Jurkat, Clone E6-1 (cell line): ENCODE measurements around the gene LPAR3.
"Not testable (repeated sequence)": the region's sequence is repeated elsewhere in the genome, so short reads cannot be mapped to it uniquely, and the experiment has no call there.

Source experiments
- DNase-seq: peaks from one replicate; pipeline ENCODE4 v3.0.0-alpha.2; 2011; ENCODE audit warnings: low read depth, low spot score
- H3K4me3 ChIP-seq: 2 replicates; pipeline ENCODE4 v1.5.1; 2011; ENCODE audit warnings: mild to moderate bottlenecking, low read length, control low read depth, moderate library complexity

Gene LPAR3

GRCh38 chr1:84908746-84909464, 15.9 kb upstream of the LPAR3 start:
- H3K4me3 ChIP-seq, DNase-seq: not testable (repeated sequence)

GRCh38 chr1:84907095-84907827, 14.3 kb upstream of the LPAR3 start:
- H3K4me3 ChIP-seq, result no peak overlapping the region
- no peak for DNase-seq

- H3K4me3 ChIP-seq, DNase-seq: not testable (repeated sequence)
These were observed 9.7 kb upstream of the LPAR3 start for GRCh38 chr1:84902727-84903126.

- no peak overlapping the region for H3K4me3 ChIP-seq
- DNase-seq, result no peak
These were observed 7.0 kb upstream of the LPAR3 start for GRCh38 chr1:84899969-84900368.

DNA sequence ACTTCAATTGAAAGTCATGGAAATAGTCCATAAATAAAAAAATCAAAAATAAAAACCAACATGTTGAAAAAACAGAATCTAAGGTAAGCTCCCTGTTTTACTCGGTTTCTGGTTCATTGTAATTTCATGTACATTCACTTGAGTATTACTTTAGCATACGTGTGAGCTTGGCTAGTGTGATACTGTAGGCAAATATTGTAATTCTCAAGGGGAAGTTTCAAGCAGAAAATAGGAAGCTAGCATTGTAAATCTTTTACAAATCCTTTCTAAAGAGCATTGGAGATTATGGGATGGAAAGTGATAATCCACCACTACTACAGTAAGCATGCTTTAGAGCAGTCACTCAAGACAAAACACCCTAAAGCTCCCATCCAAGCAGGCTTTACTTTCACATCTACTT, 3.3 kb upstream of the LPAR3 start:
- no peak overlapping the region for H3K4me3 ChIP-seq
- DNase-seq, result no peak

DNA sequence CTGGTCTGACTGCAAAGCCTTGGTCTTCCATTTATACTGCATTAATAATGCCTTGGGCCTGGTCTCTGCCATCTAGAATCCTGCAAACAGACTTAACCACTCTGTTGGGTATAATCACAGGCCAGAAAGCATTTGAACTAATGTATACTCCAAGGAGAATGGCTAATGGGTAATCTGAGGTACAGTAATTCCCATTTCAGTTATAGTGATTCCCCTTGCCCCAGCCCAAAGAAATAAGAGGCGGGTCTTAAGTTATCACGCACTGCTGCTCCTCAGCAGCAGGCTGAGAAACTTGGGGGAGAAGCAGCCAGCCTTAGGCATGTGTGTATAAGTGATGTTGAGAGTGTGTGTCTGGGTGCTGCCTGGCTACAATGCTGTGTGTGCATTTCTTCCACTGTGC, 2.4 kb downstream of the LPAR3 start:
- DNase-seq, result no peak
- no peak overlapping the region for H3K4me3 ChIP-seq

GRCh38 chr1:84889437-84889836, 3.6 kb downstream of the LPAR3 start:
- no peak for DNase-seq
- no peak overlapping the region for H3K4me3 ChIP-seq

GRCh38 chr1:84888753-84889152, 4.3 kb downstream of the LPAR3 start:
- DNase-seq, result no peak
- no peak overlapping the region for H3K4me3 ChIP-seq

DNA sequence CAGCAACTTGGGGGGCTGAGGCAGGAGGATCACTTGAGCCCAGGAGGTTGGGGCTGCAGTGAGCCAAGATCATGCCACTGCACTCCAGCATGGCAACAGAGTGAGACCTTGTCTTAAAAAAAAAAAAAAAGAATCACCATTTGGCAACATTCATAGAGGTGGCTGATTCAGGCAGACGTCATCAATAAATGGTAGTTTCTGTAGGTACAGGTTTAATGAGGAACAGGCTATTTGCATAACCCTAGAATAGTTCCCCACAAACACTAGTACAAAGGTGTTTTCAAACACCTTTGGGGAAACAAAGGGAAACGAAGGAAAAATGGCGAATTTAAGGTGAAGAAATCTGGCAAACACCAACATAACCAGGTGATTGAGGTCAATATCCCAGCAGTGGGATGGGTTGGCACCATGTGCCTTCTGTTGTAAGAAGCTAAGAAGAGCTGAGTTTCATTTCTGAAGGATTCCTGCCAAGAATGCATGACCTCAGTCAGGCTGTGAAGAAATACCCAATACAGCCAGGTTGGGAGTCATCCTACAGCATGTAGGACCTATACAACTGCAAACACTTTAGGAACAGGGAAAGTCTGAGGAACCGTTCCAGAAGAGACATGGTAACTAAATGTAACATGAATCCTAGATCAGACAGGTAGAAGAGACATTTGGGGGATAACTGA, 5.6 kb downstream of the LPAR3 start:
- DNase-seq, result no peak
- no peak overlapping the region for H3K4me3 ChIP-seq

DNA sequence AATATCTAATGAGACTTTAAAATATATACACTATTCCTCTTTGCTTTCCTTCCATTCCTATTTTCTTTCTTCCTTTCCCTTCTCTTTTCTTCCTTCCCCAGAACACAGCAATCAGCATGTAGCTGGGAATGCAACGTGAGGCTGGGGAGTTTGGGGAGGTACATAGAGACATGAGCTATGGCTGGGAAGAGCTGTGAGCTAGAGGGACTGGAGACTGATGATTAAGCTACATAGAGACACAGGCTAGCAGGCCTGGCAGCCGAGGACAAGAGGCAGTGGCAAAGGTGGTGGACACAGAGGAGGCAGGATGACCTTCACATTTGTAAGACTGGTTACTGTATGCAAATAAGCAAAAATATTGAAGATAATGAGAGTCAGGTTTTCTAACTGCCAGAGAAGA, 7.5 kb downstream of the LPAR3 start:
- H3K4me3 ChIP-seq, result no peak overlapping the region
- no peak for DNase-seq

- H3K4me3 ChIP-seq, result no peak overlapping the region
- no peak for DNase-seq
These were observed 8.2 kb downstream of the LPAR3 start for GRCh38 chr1:84884671-84885389.

- DNase-seq, result no peak
- no peak overlapping the region for H3K4me3 ChIP-seq
These were observed 9.7 kb downstream of the LPAR3 start for GRCh38 chr1:84883286-84883685.

GRCh38 chr1:84877592-84877991, 15.4 kb downstream of the LPAR3 start:
- DNase-seq, result no peak
- no peak overlapping the region for H3K4me3 ChIP-seq

DNA sequence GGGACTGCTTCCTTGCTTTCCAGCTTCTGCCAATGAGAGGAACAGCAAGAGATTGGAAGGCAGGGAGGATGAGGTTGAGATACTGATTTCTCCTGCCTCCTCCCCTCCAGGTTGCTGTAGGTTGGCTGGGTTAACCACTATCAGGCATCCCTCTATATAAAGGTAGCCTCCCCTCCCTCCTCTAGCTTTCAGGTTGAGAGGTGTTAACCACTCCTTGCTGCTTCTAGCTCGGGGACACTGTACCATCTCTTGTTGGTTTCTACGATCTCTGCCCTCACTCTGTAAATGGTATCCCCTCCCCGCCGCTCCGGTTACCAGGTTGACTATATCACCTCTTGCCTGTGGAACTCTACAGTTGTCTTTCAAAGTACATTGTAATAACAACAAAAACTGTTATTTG, 16.7 kb downstream of the LPAR3 start:
- no peak overlapping the region for H3K4me3 ChIP-seq
- DNase-seq, result no peak

DNA sequence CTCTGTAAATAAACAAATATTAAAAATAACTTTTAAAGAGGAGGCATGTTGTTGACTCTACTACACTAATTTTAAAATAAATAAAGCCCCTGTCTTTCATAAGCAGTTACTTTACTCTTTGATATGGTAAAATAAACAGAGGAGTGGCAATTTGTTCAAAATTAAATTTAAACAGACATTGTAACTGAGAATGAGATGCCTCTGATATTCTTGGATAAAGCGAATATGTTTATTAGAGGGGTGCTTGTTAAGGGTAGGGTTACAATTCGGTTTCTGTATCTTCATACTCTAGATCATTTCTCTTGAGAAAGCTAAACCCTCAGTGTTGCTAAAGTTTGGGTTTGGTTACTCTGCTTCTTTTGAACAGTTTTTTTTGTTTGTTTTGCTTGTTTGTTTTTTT, 19.6 kb downstream of the LPAR3 start:
- DNase-seq, result no peak
- H3K4me3 ChIP-seq, result no peak overlapping the region

- no peak overlapping the region for H3K4me3 ChIP-seq
- DNase-seq, result no peak
These were observed 20.2 kb downstream of the LPAR3 start for GRCh38 chr1:84872696-84873355.

DNA sequence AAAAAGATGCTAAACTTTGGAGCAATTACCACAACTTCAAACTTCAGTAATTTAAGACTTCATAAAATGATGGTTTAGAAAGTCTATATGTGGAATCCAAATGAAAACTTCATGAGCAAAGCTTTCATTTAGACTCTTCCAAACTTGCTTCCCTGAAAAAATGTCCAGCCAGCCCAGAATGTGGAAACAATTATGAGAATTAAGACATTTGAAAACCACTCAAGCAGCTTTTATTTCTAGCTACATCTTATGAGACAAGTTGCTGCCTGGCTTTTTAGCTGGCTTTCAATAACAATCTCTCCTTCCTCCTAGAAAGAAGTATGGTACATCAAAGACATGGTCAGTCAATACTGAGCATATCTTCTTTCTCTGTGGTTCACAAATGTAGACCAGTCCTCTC, 21.8 kb downstream of the LPAR3 start:
- no peak for DNase-seq
- no peak overlapping the region for H3K4me3 ChIP-seq

- no peak for DNase-seq
- H3K4me3 ChIP-seq, result no peak overlapping the region
These were observed 22.4 kb downstream of the LPAR3 start for GRCh38 chr1:84870591-84870990.

DNA sequence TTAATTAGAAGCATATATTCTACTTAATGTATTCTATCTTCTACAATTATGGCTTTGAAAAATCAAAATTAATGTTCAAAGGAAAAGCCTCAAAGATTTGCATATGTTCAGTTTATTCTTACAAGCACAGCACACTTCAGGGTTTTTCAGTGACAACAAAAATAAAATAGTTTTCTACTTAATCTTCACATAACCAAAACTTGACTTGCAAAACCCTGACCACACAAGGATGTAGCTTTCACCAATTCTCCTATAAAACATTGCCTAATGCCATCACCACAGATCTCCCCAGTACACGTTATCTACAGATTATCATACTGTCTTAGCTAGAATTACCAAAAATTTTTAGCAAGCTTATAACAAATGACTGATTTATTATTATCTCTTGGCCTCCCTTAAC, 23.3 kb downstream of the LPAR3 start:
- no peak overlapping the region for H3K4me3 ChIP-seq
- DNase-seq, result no peak
